Prostate gland (tissue), 2 donors: Measurements from ENCODE around the gene TSEN54.
A peak's percentile ranks its signal among the peaks of the same experiment; 100 is the strongest.

ENCODE experiments used
- CTCF ChIP-seq, 4 experiments: fragments of 200-600 bp in 2 of 4; fragments of 450-650 bp in 2 of 4; sonication (generic) in 2 of 4; IDR thresholded peaks; 1 replicate in 3 of 4; 2 replicates in 1 of 4; pipeline ENCODE4 v1.5.1; 2016 to 2019; ENCODE audit warnings: antibody characterized with exemption in 4 of 4, mild to moderate bottlenecking in 2 of 4, moderate library complexity in 2 of 4
- POLR2A ChIP-seq: fragments of 450-650 bp; IDR thresholded peaks from one replicate; pipeline ENCODE4 v1.6.1; 2016; ENCODE audit warnings: antibody characterized with exemption, mild to moderate bottlenecking
- POLR2AphosphoS5 ChIP-seq: sonication (generic); formaldehyde crosslinking; IDR thresholded peaks from one replicate; pipeline ENCODE4 v1.6.1; 2017; ENCODE audit warnings: antibody characterized with exemption

- TF ChIP-seq POLR2A (no peak), CTCF (IDR thresholded peaks at IDR 0.05) (peak in 1 of 4 experiments; percentile 4), POLR2AphosphoS5 (no peak)
Observed at GRCh38 chr17:75539967-75540729, 23.8 kb downstream of the TSEN54 start.
